NCI-H2081 (cell line): ENCODE measurements around the gene CORO2B.

ENCODE experiments used
- DNase-seq, 2 experiments: peaks; one replicate each; lab custom pipeline; 2025; lab: John Stamatoyannopoulos, UW

CORO2B gene

DNA sequence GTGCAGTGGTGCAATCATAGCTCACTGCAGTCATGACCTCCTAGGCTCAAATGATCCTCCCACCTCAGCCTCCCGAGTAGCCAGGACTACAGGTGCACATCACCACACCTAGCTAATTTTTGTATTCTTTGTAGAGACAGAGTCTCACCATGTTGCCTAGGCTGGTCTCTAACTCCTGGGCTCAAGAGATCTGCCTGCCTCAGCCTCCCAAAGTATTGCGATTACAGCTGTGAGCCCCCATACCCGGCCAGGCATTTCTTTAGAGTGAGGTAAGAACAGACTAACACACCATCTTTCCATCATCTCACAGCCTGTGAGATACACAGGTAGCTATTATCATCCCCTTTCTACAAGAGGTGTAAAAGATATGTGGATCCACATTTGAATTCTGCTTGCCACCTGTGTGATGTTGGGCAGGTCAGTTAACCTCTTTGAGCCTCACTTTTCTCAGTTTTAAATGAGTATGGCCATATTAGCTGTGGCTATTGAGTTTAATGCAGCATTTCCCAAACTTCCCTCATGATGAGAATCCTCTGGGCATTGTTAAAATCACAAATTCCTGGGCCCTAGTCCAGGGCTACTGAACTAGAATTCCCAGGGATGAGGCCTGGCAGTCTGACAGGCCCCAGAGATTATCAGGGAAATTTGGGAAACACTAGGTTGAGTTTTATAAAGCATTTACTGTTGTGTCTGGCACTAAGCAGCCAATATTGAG, 195.9 kb downstream of the CORO2B start:
- no peak for DNase-seq

DNA sequence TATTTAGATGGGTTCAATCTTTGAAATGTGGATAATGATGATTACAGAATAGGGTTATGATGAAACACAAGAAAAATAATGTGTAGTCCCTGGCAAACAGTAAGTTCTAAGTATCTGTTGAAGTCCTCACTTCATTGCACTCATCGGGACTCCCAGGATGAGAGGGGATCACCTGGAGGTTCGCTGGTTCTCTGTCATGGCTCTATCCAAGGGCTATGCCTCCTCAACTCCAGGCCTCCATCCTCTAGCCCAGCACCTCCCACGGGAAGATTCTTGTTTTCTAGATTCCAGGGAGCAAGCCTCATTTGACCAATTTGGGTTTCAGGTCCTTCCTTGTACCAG, 196.4 kb downstream of the CORO2B start:
- no peak for DNase-seq

DNA sequence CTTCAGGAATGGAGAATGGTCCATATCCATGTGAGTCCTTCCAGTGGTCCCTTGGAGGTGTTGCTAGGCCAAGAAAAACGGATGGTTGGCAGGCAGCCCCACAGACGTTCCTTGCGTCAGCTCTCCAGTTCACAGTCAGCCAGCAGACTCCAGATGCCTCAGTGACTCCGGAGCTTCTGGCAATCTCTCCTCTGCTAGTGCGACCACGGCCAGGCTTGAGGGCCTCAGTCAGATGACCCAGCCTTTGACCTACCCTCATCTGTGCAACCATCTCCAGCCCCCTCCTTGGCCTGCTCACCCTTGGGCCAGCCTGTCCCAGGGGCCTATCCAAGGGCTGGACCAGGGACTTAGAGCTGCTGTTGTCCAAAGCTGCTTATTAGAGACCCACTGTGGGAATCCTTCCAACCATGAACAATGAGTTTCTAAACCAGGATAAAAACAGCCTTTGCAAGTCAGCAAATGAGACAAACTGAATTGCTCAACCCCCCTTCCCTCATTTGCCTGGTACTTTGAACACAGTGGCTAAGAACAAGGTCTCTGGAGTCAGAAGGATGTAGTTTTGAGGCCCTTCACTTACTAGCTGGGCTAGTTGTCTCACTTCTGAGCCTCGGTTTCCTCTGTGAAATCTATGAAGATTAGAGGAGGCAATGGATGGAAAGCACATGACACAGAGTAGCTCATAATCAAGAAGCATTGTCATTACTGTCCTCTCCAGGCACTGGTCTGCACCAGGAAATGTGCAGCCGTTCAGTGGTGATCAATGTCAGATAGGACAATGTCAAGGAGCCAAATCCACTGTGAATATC, 197.1 kb downstream of the CORO2B start:
- DNase-seq, result no peak

DNA sequence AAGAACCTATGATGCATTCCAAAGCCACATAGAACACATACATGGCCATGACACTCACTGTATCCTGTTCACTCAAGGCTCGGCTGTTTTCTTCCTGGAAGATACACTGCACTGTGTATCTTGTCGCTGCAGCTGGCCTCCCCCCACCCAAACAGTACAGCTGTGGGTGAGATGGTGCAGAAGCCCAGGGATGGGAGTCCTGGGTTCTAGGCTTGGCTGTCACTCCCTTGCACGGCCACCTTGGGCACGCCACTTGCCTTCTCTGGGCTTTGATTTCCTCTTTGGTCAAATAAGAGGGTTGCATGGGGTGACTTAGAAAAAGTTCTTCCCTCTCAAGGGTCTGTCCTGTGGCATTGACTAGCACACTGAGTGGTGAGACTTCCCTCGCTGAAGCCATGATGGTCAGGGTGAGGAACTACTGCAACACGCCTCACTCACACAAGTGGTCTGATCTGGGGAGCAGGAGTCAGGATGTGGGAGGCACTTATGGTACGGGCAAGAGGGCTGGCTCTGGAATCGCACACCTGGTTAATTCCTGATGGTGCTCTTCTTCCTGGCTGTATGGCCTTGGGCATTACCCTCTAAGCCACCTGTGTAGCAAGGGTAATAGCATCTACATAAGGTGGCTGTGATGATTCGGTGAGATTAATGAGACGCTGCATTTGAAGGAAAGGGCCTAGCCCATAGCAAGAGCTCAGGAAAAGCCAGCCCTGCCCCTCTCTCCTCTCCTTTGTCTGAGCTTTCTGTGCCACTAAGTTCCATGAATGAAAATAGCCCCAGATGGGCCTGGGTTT, 197.9 kb downstream of the CORO2B start:
- DNase-seq, result no peak
